Bronchial epithelial cell (primary cell): ENCODE data around the gene NUDT14. TPM values are rescaled to one million over a fixed set of nuclear protein-coding genes. Genes with fewer than 3 reads are reported as not detected.
A peak's percentile ranks its signal among the peaks of the same experiment; 100 is the strongest.

Source experiments
- DNase-seq: peaks from one replicate; pipeline ENCODE4 v3.0.0-alpha.2; 2010; ENCODE audit warnings: low read depth
- FAIRE-seq: peaks from 2 replicates; lab custom pipeline; 2011; peaks lifted over from hg19 to GRCh38; lab: Jason Lieb, UNC
- H3K27me3 ChIP-seq: 2 replicates; pipeline ENCODE4 v1.5.1; 2011; ENCODE audit warnings: low read length; ENCODE audit not compliant: control insufficient read depth, insufficient read depth
- H3K36me3 ChIP-seq: 2 replicates; pipeline ENCODE4 v1.5.1; 2011; ENCODE audit warnings: low read length; ENCODE audit not compliant: control insufficient read depth, insufficient read depth
- H3K4me3 ChIP-seq: 2 replicates; pipeline ENCODE4 v1.5.1; 2011; ENCODE audit warnings: mild to moderate bottlenecking, low read depth, low read length, control low read depth
- CTCF ChIP-seq: IDR thresholded peaks from 2 replicates; pipeline ENCODE4 v1.5.1; 2011; ENCODE audit warnings: mild to moderate bottlenecking, moderate library complexity, low read length, control low read depth, inconsistent platforms; ENCODE audit not compliant: insufficient read depth, severe bottlenecking
- total RNA-seq: library from RNA; depleted of rRNA; stranded (reverse); fragments of >200 nt; gene quantifications from 2 replicates; pipeline ENCODE4 v1.2.1, GENCODE V29; 2014

The NUDT14 gene
- total RNA-seq, 1 donor from 2014 or later, result 31.9 TPM

- Histone ChIP-seq H3K4me3 (no peak overlapping the region), H3K36me3 (peaks cover 19% of the 10 kb centered on the region), H3K27me3 (no peaks in the 10 kb centered on the region)
- TF ChIP-seq CTCF, result no peak
- FAIRE-seq (peak; percentile 92), DNase-seq (no peak)
Observed at GRCh38 chr14:105161964-105162668, 19.0 kb downstream of the NUDT14 start.

GRCh38 chr14:105161309-105161708 lies 19.8 kb downstream of the NUDT14 start:
- no peaks in the 10 kb centered on the region for H3K27me3 ChIP-seq
- no peak for FAIRE-seq
- H3K36me3 ChIP-seq, result peaks cover 22% of the 10 kb centered on the region
- H3K4me3 ChIP-seq, result no peak overlapping the region
- peak; percentile 30 for DNase-seq
- no peak for TF ChIP-seq CTCF

GRCh38 chr14:105160776-105161175 lies 20.3 kb downstream of the NUDT14 start:
- DNase-seq, result no peak
- Histone ChIP-seq H3K27me3 (no peaks in the 10 kb centered on the region), H3K4me3 (no peak overlapping the region), H3K36me3 (peaks cover 24% of the 10 kb centered on the region)
- TF ChIP-seq CTCF, result no peak
- no peak for FAIRE-seq

- no peak for FAIRE-seq
- TF ChIP-seq CTCF, result no peak
- no peaks in the 10 kb centered on the region for H3K27me3 ChIP-seq
- H3K36me3 ChIP-seq, result peaks cover 31% of the 10 kb centered on the region
- no peak overlapping the region for H3K4me3 ChIP-seq
- DNase-seq, result no peak
Observed at GRCh38 chr14:105159344-105159743, 21.8 kb downstream of the NUDT14 start.

GRCh38 chr14:105158794-105159193 lies 22.3 kb downstream of the NUDT14 start:
- DNase-seq (no peak), FAIRE-seq (no peak)
- peaks cover 29% of the 10 kb centered on the region for H3K36me3 ChIP-seq
- H3K27me3 ChIP-seq, result no peaks in the 10 kb centered on the region
- no peak overlapping the region for H3K4me3 ChIP-seq
- no peak for TF ChIP-seq CTCF

GRCh38 chr14:105157872-105158271 lies 23.2 kb downstream of the NUDT14 start:
- DNase-seq, result no peak
- Histone ChIP-seq H3K27me3 (no peaks in the 10 kb centered on the region), H3K36me3 (peaks cover 34% of the 10 kb centered on the region), H3K4me3 (no peak overlapping the region)
- no peak for TF ChIP-seq CTCF
- FAIRE-seq, result no peak
